Esophagus squamous epithelium (tissue), 4 donors: Measurements from ENCODE around the gene CLTCL1.

Experiments
- CTCF ChIP-seq, 6 experiments: fragments of 450-650 bp in 4 of 6; fragments of 200-600 bp in 2 of 6; sonication (generic) in 2 of 6; IDR thresholded peaks; one replicate each; pipeline ENCODE4 v1.5.1; 2016 to 2019; ENCODE audit warnings: antibody characterized with exemption in 6 of 6, mild to moderate bottlenecking in 4 of 6, moderate library complexity in 4 of 6
- POLR2A ChIP-seq, 4 donors: fragments of 450-650 bp; IDR thresholded peaks; one replicate each; pipeline ENCODE4 v1.6.1; 2017; ENCODE audit warnings: antibody characterized with exemption in 4 of 4, mild to moderate bottlenecking in 4 of 4, moderate library complexity in 3 of 4

- TF ChIP-seq CTCF (IDR thresholded peaks at IDR 0.05) = no peak
- no peak for TF ChIP-seq POLR2A (IDR thresholded peaks at IDR 0.05)
These were observed 65.1 kb downstream of the CLTCL1 start for GRCh38 chr22:19226428-19226827.
